ENCODE measurements around the gene PRKCA.

The PRKCA gene

GRCh38 chr17:66682283-66682682 lies 379.9 kb downstream of the PRKCA start:
- TF ChIP-seq, protein P1, sequence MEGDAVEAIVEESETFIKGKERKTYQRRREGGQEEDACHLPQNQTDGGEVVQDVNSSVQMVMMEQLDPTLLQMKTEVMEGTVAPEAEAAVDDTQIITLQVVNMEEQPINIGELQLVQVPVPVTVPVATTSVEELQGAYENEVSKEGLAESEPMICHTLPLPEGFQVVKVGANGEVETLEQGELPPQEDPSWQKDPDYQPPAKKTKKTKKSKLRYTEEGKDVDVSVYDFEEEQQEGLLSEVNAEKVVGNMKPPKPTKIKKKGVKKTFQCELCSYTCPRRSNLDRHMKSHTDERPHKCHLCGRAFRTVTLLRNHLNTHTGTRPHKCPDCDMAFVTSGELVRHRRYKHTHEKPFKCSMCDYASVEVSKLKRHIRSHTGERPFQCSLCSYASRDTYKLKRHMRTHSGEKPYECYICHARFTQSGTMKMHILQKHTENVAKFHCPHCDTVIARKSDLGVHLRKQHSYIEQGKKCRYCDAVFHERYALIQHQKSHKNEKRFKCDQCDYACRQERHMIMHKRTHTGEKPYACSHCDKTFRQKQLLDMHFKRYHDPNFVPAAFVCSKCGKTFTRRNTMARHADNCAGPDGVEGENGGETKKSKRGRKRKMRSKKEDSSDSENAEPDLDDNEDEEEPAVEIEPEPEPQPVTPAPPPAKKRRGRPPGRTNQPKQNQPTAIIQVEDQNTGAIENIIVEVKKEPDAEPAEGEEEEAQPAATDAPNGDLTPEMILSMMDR (IDR thresholded peaks at IDR 0.05; ENCODE audit: low read depth, low read length, missing control alignments), result no peak
- no peak overlapping the region for H3K4me3 ChIP-seq (ENCODE audit: low read depth, low read length)
- DNase-seq (ENCODE audit: low read depth), result no peak

DNA sequence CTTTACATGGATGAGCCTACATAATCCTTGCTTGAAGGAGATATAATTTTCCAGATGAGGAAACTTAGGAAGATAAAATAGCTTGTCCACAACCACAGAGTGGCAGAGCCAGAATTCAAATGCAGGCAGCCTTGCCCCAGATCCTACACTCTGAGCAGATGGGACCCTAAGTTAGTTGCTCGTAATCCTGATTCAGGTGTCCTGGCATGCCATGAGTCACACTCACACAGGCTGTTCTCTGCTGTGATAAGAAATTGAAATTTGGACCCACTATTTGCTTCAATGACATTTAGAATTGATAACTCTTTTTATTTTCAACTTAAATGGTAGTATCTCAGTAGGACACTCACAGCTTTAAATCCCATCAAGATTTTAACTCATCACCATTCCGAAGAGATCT lies 381.8 kb downstream of the PRKCA start:
- TF ChIP-seq, protein P1 (IDR thresholded peaks at IDR 0.05; ENCODE audit: low read depth, low read length, missing control alignments), result no peak
- no peak for DNase-seq (ENCODE audit: low read depth)
- no peak overlapping the region for H3K4me3 ChIP-seq (ENCODE audit: low read depth, low read length)

DNA sequence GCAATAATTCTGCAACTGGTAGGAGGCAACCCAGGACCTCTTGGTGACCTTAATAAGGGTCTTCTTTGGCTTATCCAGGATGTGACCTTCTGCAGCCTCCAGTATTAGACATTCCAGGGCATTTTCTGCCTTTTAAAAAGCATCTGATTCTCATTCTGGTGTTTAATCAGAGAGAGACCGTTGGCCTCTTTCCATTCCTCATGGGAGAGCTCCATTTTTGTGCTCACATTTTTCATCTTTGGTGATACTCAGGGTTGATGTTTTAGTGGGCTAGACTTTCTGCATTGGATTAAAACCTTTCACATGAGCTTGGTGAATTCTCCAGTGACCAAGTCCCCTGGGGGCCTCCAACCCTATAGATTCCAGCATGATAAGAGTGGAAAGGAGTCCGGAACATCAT lies 382.3 kb downstream of the PRKCA start:
- TF ChIP-seq, protein P1 (IDR thresholded peaks at IDR 0.05; ENCODE audit: low read depth, low read length, missing control alignments), result no peak
- no peak overlapping the region for H3K4me3 ChIP-seq (ENCODE audit: low read depth, low read length)
- no peak for DNase-seq (ENCODE audit: low read depth)

DNA sequence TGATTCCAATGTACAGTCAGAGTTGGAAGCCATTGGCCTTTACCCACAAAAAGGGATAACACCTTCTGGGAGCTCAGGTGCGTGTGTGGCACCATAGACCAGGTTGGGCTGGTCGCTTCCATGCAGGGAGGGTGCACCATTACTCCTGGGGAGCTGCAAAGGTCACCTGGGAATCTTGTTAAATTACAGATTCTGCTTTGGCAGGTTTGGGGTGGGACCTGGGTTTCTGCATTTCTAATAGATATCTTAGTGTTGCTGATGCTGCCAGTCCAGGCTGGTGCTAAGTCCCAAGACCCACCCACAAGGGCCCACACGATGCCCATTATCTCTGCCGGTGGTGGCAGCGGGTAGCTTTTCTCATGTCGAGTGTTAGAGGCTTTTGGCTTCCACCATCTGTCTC lies 384.2 kb downstream of the PRKCA start:
- TF ChIP-seq, protein P1 (IDR thresholded peaks at IDR 0.05; ENCODE audit: low read depth, low read length, missing control alignments), result no peak
- no peak for DNase-seq (ENCODE audit: low read depth)
- H3K4me3 ChIP-seq (ENCODE audit: low read depth, low read length), result no peak overlapping the region

DNA sequence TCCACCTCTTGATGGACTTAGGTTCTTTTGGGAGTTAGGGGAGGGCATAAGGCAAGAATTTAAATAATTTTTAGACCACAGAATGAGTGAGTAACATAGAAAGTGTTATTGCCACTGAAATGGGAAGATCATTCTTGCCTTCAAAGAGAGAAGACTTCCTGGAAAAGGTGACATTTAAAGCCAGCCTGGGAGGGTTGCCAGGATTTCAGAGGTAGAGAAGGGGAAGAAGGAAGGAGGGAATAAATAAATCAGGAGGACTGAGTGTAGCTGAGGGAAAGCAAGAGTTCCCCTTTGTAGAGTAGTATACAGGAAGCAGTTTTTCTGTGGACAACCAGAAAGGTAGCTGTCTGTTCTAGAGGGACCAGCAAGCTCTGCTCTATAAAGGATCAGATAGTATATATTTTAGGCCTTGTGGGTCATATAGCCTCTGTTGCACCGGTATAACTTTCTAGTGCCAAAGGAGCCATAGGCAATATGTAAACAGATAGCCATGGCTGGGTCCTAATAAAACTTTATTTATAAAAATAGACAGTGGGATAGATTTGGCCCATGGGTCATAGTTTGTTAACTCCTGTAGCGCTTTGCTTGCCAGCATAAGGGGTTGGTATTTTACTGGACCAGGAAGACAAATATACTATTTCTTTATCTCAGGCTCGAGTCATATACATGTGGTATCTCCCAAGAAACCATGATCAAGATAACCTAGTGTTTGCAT lies 385.3 kb downstream of the PRKCA start:
- DNase-seq (ENCODE audit: low read depth), result no peak
- TF ChIP-seq, protein P1 (IDR thresholded peaks at IDR 0.05; ENCODE audit: low read depth, low read length, missing control alignments), result no peak
- H3K4me3 ChIP-seq (ENCODE audit: low read depth, low read length), result no peak overlapping the region

DNA sequence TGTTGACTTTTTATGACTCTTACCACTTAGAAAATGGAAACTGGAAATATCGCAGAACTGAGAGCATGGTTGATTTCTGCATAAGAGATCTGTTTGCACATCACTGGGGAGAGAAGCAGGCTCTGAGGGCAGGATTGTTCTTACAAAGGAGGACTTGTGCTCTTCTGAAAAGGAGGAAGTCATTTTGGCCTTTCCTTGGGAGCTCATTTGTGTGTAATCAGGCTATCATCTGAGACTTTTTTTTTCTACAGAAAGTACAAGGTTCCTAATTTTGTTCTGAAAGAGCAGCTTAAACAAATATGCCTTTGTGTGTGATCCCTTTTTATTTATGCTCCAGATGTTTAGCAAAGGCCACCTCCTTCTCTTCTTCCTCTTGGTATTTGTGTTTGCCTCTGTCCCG lies 386.8 kb downstream of the PRKCA start:
- H3K4me3 ChIP-seq (ENCODE audit: low read depth, low read length), result no peak overlapping the region
- TF ChIP-seq, protein P1 (IDR thresholded peaks at IDR 0.05; ENCODE audit: low read depth, low read length, missing control alignments), result no peak
- no peak for DNase-seq (ENCODE audit: low read depth)

GRCh38 chr17:66690166-66690565 lies 387.8 kb downstream of the PRKCA start:
- H3K4me3 ChIP-seq (ENCODE audit: low read depth, low read length), result no peak overlapping the region
- TF ChIP-seq, protein P1 (IDR thresholded peaks at IDR 0.05; ENCODE audit: low read depth, low read length, missing control alignments), result no peak

More at GRCh38 chr17:66690166-66690565, 387.8 kb downstream of the PRKCA start:
- DNase-seq (ENCODE audit: low read depth), result no peak

Data from GM12864 (cell line).